Activated naive CD8-positive, alpha-beta T cell treated with anti-CD3 and anti-CD28 coated beads, Interleukin-2, amount 50 U/mL, for 16 hours (primary cell): ENCODE measurements around the gene PPARD.
"Not testable (repeated sequence)": the region's sequence is repeated elsewhere in the genome, so short reads cannot be mapped to it uniquely, and the experiment has no call there.

Source experiments
- DNase-seq: peaks from one replicate; pipeline ENCODE4 v3.0.0-alpha.2; 2020; ENCODE audit warnings: low read depth, low spot score

Gene PPARD

GRCh38 chr6:35342258-35343091, at the start of gene PPARD:
Gene PPARD (plus strand): TSS chr6:35342558. CDS start chr6:35411088, 68,530 bp downstream.
- DNase-seq = peak; percentile 97

GRCh38 chr6:35293681-35294080, 48.7 kb upstream of the PPARD start:
- no peak for DNase-seq

- DNase-seq = no peak
Observed at GRCh38 chr6:35294308-35294945, 47.9 kb upstream of the PPARD start.

GRCh38 chr6:35295036-35295435, 47.3 kb upstream of the PPARD start:
- DNase-seq = no peak

- DNase-seq = no peak
Observed at GRCh38 chr6:35295521-35296315, 46.6 kb upstream of the PPARD start.

GRCh38 chr6:35296931-35297600, 45.3 kb upstream of the PPARD start:
- DNase-seq = no peak

GRCh38 chr6:35297601-35298481, 44.5 kb upstream of the PPARD start, which contains the start of gene DEF6:
Gene DEF6 (plus strand): TSS chr6:35297818. CDS start chr6:35297857, 39 bp downstream.
- peak; percentile 76 for DNase-seq

GRCh38 chr6:35298625-35299140, 43.7 kb upstream of the PPARD start:
- no peak for DNase-seq

GRCh38 chr6:35299674-35300073, 42.7 kb upstream of the PPARD start:
- no peak for DNase-seq

- DNase-seq = no peak
Observed at GRCh38 chr6:35300848-35301247, 41.5 kb upstream of the PPARD start.

GRCh38 chr6:35302604-35303241, 39.6 kb upstream of the PPARD start:
- DNase-seq = peak; percentile 80

GRCh38 chr6:35304299-35304698, 38.1 kb upstream of the PPARD start:
- no peak for DNase-seq

GRCh38 chr6:35305117-35305516, 37.2 kb upstream of the PPARD start:
- no peak for DNase-seq

GRCh38 chr6:35307138-35307537, 35.2 kb upstream of the PPARD start:
- not testable (repeated sequence) for DNase-seq

GRCh38 chr6:35308543-35308942, 33.8 kb upstream of the PPARD start:
- not testable (repeated sequence) for DNase-seq

GRCh38 chr6:35309611-35310264, 32.6 kb upstream of the PPARD start:
- no peak for DNase-seq

- DNase-seq = no peak
Observed at GRCh38 chr6:35310265-35310831, 32.0 kb upstream of the PPARD start.

GRCh38 chr6:35311390-35312075, 30.8 kb upstream of the PPARD start:
- DNase-seq = no peak
